ENCODE results near the gene ERCC5.

ERCC5 gene

DNA sequence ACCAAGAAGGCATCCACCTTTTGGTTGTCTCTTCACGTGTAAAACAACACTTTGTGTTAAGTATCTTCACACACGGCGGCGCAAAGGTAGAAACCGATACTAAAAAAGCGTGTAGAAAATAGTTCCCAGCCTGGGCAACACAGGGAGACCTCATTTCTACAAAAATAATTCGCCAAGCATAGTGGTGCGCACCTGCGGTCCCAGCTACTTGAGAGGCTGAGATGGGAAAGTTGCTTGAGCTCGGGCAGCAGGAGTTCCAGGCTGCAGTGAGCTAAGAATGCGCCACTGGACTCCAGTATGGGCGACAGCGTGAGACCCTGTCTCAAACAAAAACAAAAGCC is 573 bp upstream of the ERCC5 start:
- no peak for DNase-seq (ENCODE audit: low read depth)
- TF ChIP-seq, protein P1, sequence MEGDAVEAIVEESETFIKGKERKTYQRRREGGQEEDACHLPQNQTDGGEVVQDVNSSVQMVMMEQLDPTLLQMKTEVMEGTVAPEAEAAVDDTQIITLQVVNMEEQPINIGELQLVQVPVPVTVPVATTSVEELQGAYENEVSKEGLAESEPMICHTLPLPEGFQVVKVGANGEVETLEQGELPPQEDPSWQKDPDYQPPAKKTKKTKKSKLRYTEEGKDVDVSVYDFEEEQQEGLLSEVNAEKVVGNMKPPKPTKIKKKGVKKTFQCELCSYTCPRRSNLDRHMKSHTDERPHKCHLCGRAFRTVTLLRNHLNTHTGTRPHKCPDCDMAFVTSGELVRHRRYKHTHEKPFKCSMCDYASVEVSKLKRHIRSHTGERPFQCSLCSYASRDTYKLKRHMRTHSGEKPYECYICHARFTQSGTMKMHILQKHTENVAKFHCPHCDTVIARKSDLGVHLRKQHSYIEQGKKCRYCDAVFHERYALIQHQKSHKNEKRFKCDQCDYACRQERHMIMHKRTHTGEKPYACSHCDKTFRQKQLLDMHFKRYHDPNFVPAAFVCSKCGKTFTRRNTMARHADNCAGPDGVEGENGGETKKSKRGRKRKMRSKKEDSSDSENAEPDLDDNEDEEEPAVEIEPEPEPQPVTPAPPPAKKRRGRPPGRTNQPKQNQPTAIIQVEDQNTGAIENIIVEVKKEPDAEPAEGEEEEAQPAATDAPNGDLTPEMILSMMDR (conservative IDR thresholded peaks at IDR 0.05; ENCODE audit: low read depth, low read length) = no peak
- H3K4me3 ChIP-seq (ENCODE audit: low read depth, low read length) = peak overlapping the region; percentile 94

DNA sequence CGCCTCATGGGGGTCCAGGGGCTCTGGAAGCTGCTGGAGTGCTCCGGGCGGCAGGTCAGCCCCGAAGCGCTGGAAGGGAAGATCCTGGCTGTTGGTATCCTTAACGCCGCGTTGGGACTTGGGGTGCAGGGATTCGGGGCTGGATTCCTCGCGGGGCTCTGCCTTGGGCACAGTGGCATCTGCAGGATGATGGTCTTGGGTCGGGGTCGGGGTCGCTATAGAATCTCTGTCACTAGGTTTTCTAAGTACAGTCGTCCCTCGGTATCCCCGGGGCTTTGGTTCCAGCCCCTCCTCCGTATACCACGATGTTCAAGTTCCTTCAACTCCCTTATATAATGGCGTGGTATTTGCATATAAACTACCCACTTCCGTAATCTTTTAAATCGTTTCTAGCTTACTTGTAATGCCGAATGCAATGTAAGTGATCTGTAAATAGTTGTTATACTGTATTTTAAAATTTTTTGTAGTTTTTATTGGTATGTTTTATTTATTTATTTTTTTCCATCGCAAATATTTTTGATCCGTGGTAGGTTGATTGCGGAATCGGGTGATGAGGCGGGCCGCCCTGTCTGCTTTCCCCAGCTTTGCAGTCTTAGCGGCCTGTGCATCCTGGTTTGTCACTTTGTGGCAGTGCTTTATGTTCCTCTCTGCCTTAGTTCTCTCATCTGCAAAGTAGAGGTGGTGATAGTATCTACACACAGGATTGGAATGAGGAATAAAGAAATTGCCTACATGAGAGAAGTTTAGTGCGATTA is 606 bp downstream of the ERCC5 start:
- DNase-seq (ENCODE audit: low read depth) = peak; percentile 52

DNA sequence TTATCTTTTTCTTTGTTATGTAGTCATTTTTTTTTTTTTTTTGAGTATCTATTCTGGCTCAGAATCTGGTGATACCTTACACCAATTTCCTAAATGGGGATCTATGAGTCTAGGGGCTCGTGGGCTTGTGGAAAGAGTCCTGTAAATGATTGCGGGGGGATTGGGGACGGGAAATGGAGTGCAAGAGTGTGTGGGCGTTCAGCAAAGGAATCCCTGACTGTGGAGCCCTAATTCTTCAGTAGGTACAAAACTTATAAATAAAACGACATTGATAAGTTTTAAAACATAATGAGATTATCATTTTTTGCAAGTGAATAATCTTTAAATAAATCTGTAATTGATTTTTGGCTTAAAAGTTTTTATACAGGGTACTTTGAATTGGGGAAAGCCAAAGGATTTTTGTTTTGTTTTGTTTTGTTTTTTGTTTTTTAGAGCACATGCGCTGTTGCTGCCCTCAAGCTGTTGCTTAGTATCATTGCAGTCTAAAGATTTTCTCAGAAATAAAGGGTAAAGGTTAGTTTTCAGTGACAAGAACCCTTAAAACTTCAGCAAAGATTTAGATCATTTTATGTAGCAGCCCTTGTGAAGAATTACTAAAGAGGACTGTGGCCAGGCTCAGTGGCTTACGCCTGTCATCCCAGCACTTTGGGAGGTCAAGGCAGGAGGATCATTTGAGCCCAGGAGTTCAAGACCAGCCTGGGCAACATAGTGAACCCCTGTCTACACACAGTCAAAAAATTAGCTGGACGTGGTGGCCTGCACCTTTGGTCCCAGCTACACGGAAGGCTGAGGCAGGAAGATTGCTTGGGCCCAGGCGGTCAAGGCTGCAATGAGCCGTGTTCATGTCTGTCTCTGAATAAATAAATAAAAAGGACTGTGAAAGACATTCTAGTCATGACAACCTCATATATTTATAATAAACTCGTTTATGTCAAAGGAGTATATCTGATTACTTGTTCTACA is 1.7 kb downstream of the ERCC5 start:
- peak overlapping the region; percentile 94 for H3K4me3 ChIP-seq (ENCODE audit: low read depth, low read length)
- TF ChIP-seq, protein P1 (conservative IDR thresholded peaks at IDR 0.05; ENCODE audit: low read depth, low read length) = peak; percentile 75
- peak; percentile 71 for DNase-seq (ENCODE audit: low read depth)

More for the DNA sequence above, 606 bp downstream of the ERCC5 start:
- TF ChIP-seq, protein P1 (conservative IDR thresholded peaks at IDR 0.05; ENCODE audit: low read depth, low read length) = no peak
- H3K4me3 ChIP-seq (ENCODE audit: low read depth, low read length) = peak overlapping the region; percentile 94

DNA sequence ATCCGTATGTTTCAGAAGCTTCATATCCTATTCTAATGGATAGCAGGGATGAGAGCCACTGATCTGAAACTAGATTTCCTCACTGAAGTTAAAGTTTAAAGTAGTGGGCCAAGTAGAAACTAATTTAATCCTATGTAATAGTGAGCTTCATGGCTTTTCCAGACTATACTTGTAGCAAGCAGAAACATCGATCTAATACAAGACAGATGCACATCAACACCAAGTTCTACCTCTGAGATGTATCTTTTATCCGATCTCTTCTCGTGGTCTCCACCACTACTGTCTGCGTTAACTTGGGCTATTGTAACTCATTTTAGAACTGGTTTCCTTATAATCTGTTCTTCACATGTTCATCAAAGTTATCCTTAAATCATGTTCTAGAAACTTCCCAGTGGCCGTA is 3.1 kb downstream of the ERCC5 start:
- TF ChIP-seq, protein P1 (conservative IDR thresholded peaks at IDR 0.05; ENCODE audit: low read depth, low read length) = no peak
- DNase-seq (ENCODE audit: low read depth) = no peak

DNA sequence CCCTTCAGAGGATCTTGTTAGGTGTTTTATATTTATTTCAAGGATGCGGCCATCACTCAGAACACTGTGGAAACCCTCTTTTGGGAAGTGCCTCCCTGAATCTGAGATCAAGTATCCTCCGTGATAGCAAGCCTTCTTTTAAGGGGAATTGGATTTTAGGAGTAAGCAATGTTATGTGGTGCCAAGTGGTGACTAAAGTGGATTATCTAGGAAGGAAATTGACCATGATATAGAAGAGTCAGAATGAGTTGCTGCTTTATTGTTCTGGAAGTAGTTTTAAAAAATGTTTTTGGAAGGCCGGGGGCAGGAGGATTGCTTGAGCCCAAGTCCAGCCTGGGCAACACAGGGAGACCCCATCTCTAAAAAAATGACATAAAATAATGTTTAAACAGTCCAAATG is 6.7 kb downstream of the ERCC5 start:
- no peak for DNase-seq (ENCODE audit: low read depth)
- TF ChIP-seq, protein P1 (conservative IDR thresholded peaks at IDR 0.05; ENCODE audit: low read depth, low read length) = no peak
- no peak overlapping the region for H3K4me3 ChIP-seq (ENCODE audit: low read depth, low read length)

More for the DNA sequence above, 3.1 kb downstream of the ERCC5 start:
- no peak overlapping the region for H3K4me3 ChIP-seq (ENCODE audit: low read depth, low read length)

DNA sequence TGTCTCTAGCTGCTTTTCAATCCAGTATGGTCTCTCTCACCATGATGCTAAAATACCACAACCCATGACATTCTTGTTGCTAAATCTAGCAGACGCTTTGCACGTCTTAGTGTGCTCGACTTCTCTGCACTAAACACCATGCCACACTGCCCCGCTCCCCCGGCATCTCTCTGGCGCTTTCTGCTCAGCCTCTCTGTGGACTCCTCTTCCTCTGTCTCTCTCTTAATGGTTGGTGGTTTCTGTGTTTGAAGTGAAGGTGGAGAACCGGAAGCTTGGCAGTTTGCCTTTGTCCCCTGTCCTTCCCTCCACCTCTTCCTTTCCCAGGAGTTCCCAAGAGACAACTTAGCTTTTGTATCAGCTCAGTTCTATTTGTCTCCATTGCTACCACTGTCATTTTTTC is 8.8 kb downstream of the ERCC5 start:
- TF ChIP-seq, protein P1 (conservative IDR thresholded peaks at IDR 0.05; ENCODE audit: low read depth, low read length) = no peak
- DNase-seq (ENCODE audit: low read depth) = no peak
- no peak overlapping the region for H3K4me3 ChIP-seq (ENCODE audit: low read depth, low read length)

All from choroid plexus epithelial cell (primary cell).